C4-2B (cell line): Measurements from ENCODE around the gene MAZ.

ENCODE experiments used
- H3K27ac ChIP-seq: fragments of 450-650 bp; 2 replicates; pipeline ENCODE4 v1.5.1; 2017
- ZFX ChIP-seq: fragments of 450-650 bp; IDR thresholded peaks from 2 replicates; pipeline ENCODE4 v1.6.1; 2017
- TF ChIP-seq, protein P1 (sequence below): fragments of 450-650 bp; conservative IDR thresholded peaks from 2 replicates; pipeline ENCODE4 v1.5.1; 2017; ENCODE audit warnings: mild to moderate bottlenecking

The MAZ gene

DNA sequence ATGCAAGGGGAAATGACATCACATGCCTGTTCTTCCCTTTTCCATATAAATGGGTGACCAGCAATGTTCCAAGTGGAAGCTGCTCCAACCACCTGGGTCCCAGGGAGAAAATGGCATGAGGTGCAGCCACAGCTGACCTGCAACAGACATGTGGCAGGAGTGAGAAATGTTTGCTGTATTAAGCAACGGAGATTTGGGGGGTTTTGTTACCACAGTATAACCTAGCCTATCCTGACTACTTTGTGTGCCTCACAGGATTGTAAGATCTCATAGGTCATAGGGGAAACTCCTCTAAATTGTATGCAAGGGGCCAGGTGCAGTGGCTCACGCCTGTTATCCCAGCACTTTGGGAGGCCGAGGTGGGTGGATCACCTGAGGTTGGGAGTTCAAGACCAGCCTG, 44.7 kb downstream of the MAZ start:
- TF ChIP-seq, protein P1, sequence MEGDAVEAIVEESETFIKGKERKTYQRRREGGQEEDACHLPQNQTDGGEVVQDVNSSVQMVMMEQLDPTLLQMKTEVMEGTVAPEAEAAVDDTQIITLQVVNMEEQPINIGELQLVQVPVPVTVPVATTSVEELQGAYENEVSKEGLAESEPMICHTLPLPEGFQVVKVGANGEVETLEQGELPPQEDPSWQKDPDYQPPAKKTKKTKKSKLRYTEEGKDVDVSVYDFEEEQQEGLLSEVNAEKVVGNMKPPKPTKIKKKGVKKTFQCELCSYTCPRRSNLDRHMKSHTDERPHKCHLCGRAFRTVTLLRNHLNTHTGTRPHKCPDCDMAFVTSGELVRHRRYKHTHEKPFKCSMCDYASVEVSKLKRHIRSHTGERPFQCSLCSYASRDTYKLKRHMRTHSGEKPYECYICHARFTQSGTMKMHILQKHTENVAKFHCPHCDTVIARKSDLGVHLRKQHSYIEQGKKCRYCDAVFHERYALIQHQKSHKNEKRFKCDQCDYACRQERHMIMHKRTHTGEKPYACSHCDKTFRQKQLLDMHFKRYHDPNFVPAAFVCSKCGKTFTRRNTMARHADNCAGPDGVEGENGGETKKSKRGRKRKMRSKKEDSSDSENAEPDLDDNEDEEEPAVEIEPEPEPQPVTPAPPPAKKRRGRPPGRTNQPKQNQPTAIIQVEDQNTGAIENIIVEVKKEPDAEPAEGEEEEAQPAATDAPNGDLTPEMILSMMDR = no peak
- TF ChIP-seq ZFX = no peak
- no peak overlapping the region for H3K27ac ChIP-seq

DNA sequence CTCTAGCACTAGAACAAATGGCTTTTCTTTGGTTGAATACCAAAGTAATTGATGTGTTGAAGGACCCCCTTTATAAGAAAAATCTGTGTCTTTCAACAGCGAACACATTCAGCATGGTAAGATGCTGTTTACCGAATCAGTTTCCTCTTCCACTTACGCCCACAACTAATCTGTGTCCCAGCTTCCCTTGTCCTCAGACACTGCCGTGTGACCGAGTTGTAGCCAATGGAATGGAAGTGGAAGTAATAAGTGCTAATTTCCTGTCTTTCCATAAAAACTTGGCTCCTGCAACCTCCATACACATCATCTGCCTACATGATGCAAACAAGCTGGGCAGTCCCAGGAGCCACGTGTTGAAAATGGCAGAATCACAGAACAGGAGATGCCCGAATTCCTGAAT, 46.3 kb downstream of the MAZ start:
- H3K27ac ChIP-seq = no peak overlapping the region
- no peak for TF ChIP-seq ZFX
- TF ChIP-seq, protein P1 = no peak

DNA sequence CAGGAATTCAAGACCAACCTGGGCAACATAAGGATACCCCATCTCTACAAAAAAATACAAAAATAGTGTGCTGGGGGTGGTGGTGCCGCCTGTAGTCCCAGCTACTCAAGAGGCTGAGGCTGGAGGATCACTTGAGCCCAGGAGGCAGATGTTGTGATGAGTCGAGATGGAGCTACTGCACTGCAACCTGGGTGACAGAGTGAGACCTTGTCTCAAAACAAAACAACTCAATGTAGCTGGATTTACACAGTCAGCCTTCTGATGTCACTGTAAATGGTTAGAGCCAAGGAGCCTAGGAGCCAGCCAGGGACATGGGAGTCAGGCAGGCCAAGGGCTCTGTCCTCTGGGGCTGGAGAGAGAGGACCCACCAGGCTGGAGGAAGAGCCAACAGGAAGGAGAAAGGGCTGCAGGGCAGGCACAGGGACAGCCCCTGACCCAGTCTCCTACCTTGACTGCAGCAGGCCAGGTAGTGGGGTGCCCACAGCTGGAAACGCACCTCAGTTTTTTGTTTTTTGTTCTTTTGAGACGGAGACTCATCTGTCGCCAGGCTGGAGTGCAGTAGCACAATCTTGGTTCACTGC, 48.3 kb downstream of the MAZ start:
- TF ChIP-seq ZFX = no peak
- TF ChIP-seq, protein P1 = no peak
- H3K27ac ChIP-seq = no peak overlapping the region

DNA sequence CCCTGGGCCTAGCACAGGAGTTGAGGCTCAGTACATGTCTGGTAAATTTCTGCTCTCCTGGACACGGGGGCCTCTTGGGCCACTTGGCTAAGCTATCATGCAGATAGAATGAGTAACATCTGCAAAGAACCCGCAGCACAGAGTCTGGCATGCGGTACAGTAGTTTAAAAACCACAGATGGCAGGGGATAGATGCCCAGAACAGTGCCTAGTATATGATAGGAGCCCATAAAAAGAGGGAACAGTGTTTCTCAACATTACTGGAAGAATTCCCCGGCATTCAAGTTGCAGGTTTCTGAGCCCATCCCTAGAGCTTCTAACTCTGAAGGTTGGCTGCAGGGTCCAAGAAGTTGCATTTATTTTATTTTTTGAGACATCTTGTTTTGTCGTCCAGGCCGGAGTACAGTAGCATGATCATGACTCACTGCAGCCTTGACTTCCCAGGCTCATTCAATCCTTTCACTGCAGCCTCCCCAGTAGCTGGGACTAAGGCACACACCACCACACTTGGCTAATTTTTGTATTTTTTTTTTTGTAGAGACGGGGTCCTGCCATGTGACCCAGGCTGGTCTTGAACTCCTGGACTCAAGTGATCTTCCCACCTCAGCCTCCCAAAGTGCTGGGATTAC, 50.9 kb downstream of the MAZ start:
- no peak for TF ChIP-seq ZFX
- TF ChIP-seq, protein P1 = no peak
- H3K27ac ChIP-seq = no peak overlapping the region; the same call in 1 of the 2 replicates

DNA sequence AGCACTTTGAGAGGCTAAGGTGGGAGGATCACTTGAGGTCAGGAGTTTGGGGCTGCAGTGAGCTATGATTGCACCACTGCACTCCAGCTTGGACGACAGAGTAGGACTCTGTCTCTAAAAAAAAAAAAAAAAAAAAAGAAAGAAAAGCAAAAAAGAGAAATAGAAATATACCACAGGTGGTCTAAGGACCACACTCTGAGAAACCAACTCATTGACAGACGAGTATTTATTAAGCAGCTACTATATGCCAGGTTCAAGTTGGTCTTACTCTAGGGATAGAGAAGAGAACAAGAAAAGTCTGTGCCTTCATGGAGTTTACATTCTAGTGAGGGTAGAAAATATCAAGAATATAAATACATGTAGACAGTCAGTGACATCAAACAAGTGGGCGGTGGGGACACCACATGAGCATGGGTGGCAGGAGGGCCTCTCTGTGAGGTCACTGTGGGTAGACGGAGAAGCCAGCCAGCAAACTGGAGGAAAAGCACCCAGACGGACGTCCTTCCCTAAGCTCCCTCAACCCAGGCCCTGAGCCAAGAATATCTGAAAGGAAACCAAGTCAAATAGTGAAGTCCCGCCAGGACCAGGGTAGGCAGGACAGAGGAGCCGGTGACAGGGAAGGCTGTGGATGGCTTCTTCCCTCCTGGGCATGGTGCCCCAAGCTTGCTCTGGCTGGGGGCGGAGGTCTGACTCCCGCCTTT, 52.0 kb downstream of the MAZ start:
- TF ChIP-seq, protein P1 = no peak
- TF ChIP-seq ZFX = no peak

DNA sequence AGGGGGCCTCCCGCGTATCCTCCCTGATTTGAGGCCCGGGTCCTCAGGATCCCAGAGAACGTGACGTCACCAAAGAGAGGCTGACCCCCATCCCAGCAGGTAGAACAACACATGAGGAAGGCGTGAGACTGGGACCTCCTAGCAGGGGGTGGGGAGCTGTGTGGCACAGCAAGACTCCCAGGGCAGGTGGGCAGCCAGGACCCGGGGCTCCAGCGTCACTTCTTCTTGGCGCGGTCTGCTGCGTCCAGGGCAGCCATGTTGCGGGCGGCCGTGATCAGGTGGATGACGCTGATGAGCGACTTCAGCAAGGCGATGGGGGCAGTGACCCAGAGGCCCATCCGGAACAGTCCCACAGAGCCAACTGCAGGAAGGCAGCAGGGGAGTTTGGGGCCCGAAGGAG, 52.6 kb downstream of the MAZ start:
- TF ChIP-seq, protein P1 = no peak
- TF ChIP-seq ZFX = no peak
- H3K27ac ChIP-seq = peak overlapping the region; percentile 58

More for the DNA sequence above, 52.0 kb downstream of the MAZ start:
- H3K27ac ChIP-seq = peak overlapping the region; percentile 58

DNA sequence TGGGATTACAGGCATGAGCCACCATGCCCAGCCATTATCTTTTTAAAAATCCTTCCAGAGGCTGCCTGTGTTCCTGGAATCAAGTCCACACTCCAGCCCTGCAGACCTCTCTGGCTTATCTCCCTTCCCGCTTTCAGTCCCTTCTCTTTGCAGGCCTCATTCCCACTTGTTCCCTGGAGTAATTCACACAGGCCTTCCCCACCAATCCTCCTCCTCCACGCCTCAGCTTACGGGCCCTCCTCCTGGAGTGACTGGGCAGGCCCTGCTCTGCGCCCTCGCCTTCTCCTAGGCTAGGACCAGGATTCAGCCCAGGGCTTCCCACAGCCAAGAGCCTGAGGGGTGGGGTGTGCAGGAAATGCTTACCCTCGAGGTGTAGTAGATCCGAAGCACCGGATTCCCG, 53.9 kb downstream of the MAZ start:
- TF ChIP-seq, protein P1 = no peak
- no peak overlapping the region for H3K27ac ChIP-seq
